HG03196 (cell line): ENCODE results near the gene PHLDB2.

Experiments used
- ATAC-seq: cut with Tn5 transposase; IDR thresholded peaks from one replicate; pipeline ENCODE4 v1.9.1; 2021; ENCODE audit not compliant: unreplicated experiment

The PHLDB2 gene

GRCh38 chr3:112013784-112014143 lies 154.7 kb downstream of the PHLDB2 start:
- no peak for ATAC-seq

- ATAC-seq = no peak
Observed at GRCh38 chr3:112017091-112017490, 158.0 kb downstream of the PHLDB2 start.

GRCh38 chr3:112018712-112019111 lies 159.6 kb downstream of the PHLDB2 start:
- no peak for ATAC-seq

GRCh38 chr3:112019716-112020115 lies 160.7 kb downstream of the PHLDB2 start:
- no peak for ATAC-seq

- ATAC-seq = no peak
Observed at GRCh38 chr3:112020674-112021085, 161.6 kb downstream of the PHLDB2 start.
